Tibial nerve (tissue), 4 donors: ENCODE results near the gene CDCA7. TPM values are rescaled to one million over a fixed set of nuclear protein-coding genes. Genes with fewer than 3 reads are reported as not detected.
"Not testable (repeated sequence)": the region's sequence is repeated elsewhere in the genome, so short reads cannot be mapped to it uniquely, and the experiment has no call there.

Experiments used
- DNase-seq, 2 donors: peaks; one replicate each; pipeline ENCODE4 v3.0.0-alpha.2; 2019; ENCODE audit warnings: low spot score in 2 of 2
- H3K27ac ChIP-seq, 4 donors: fragments of 200-600 bp; sonication (generic) in 3 of 4; one replicate each; pipeline ENCODE4 v1.5.1; 2017 to 2019; ENCODE audit warnings: mild to moderate bottlenecking in 1 of 4
- H3K27me3 ChIP-seq, 2 donors: fragments of 200-600 bp; sonication (generic) in 1 of 2; one replicate each; pipeline versions ENCODE4 v1.5.1 to v1.6.0; 2017 to 2019
- H3K36me3 ChIP-seq, 3 donors: fragments of 200-600 bp; sonication (generic); one replicate each; pipeline ENCODE4 v1.5.1; 2018 to 2019
- H3K4me1 ChIP-seq, 4 donors: fragments of 200-600 bp; sonication (generic) in 3 of 4; one replicate each; pipeline ENCODE4 v1.5.1; 2017 to 2019
- H3K4me3 ChIP-seq, 4 donors: fragments of 200-600 bp; sonication (generic) in 3 of 4; one replicate each; pipeline ENCODE4 v1.5.1; 2017 to 2019; ENCODE audit warnings: mild to moderate bottlenecking in 1 of 4, moderate library complexity in 1 of 4
- H3K9me3 ChIP-seq, 4 donors: fragments of 200-600 bp; sonication (generic) in 3 of 4; one replicate each; pipeline ENCODE4 v1.5.1; 2017 to 2019
- CTCF ChIP-seq, 5 experiments: fragments of 200-600 bp in 3 of 5; fragments of 450-650 bp in 2 of 5; sonication (generic) in 3 of 5; IDR thresholded peaks; one replicate each; pipeline ENCODE4 v1.5.1; 2016 to 2019; ENCODE audit warnings: antibody characterized with exemption in 5 of 5, mild to moderate bottlenecking in 3 of 5, moderate library complexity in 2 of 5
- EP300 ChIP-seq, 2 donors: sonication (generic); formaldehyde crosslinking; IDR thresholded peaks; one replicate each; pipeline ENCODE4 v1.6.1; 2017; ENCODE audit warnings: antibody characterized with exemption in 2 of 2, mild to moderate bottlenecking in 1 of 2
- POLR2A ChIP-seq, 2 donors: fragments of 450-650 bp; IDR thresholded peaks; one replicate each; pipeline ENCODE4 v1.6.1; 2017; ENCODE audit warnings: antibody characterized with exemption in 2 of 2, mild to moderate bottlenecking in 2 of 2, moderate library complexity in 2 of 2
- WGBS, 2 donors: methylation state at CpG; one replicate each; pipeline ENCODE4 v1.1.5; 2018; 5-methylcytosine and 5-hydroxymethylcytosine counted together
- total RNA-seq, 4 donors: library from RNA; depleted of rRNA; stranded (reverse); fragments of >200 nt; gene quantifications; one replicate each; pipeline ENCODE4 v1.1.0, GENCODE V29; 2016

The CDCA7 gene
- total RNA-seq, 4 donors from 2014 or later: 1.3 to 1.8 TPM; not detected in 2

- no peak overlapping the region for H3K27ac ChIP-seq
- WGBS, 2 donors: 53 to 57% methylated on average over 31 of the region's 31 CpGs
- peaks cover 0 to 6% (median 0%) of the 10 kb centered on the region in 4 donors for H3K4me1 ChIP-seq
- no peaks in the 10 kb centered on the region for H3K9me3 ChIP-seq
- DNase-seq: no peak
- peaks cover 0 to 20% of the 10 kb centered on the region in 2 donors for H3K27me3 ChIP-seq
- TF ChIP-seq EP300 (IDR thresholded peaks at IDR 0.05): no peak
- no peak for TF ChIP-seq POLR2A (IDR thresholded peaks at IDR 0.05)
- TF ChIP-seq CTCF (IDR thresholded peaks at IDR 0.05): no peak
- no peak overlapping the region for H3K4me3 ChIP-seq
- no peaks in the 10 kb centered on the region for H3K36me3 ChIP-seq
Observed at GRCh38 chr2:173415431-173416381, 61.0 kb downstream of the CDCA7 start.

- not testable (repeated sequence) for H3K4me1 ChIP-seq, H3K27ac ChIP-seq, H3K4me3 ChIP-seq, H3K9me3 ChIP-seq, DNase-seq, H3K36me3 ChIP-seq
- WGBS, 2 donors: 94 to 95% methylated on average over 26 of the region's 26 CpGs
- H3K27me3 ChIP-seq: peaks cover 0 to 20% of the 10 kb centered on the region in 2 donors
Observed at GRCh38 chr2:173416415-173417152, 61.9 kb downstream of the CDCA7 start.

DNA sequence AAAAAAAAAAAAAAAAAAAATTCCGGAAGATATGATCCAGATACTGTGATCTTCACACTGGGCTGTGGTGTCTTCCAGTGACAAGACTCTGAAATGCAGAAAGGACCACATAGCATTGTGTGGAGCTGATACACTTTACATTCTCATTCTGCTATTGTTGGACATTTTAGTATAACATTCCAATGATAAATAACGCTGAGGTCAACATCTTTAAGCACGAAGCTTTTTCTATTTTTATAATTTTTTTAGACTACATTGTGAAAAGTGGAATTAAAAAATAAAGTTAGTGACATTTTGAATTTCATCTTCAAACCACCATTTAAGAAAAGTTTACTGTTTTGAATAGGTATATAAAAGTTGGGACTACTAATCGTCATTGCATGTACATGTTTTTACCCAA, 62.7 kb downstream of the CDCA7 start:
- no peaks in the 10 kb centered on the region for H3K36me3 ChIP-seq
- WGBS, 2 donors: 83% methylated on average over 4 of the region's 4 CpGs
- H3K4me3 ChIP-seq: no peak overlapping the region
- DNase-seq: no peak
- TF ChIP-seq CTCF (IDR thresholded peaks at IDR 0.05) (no peak), EP300 (IDR thresholded peaks at IDR 0.05) (no peak), POLR2A (IDR thresholded peaks at IDR 0.05) (no peak)
- peaks cover 0 to 20% of the 10 kb centered on the region in 2 donors for H3K27me3 ChIP-seq
- H3K27ac ChIP-seq: no peak overlapping the region
- H3K4me1 ChIP-seq: peaks cover 0 to 6% (median 0%) of the 10 kb centered on the region in 4 donors
- no peaks in the 10 kb centered on the region for H3K9me3 ChIP-seq

DNA sequence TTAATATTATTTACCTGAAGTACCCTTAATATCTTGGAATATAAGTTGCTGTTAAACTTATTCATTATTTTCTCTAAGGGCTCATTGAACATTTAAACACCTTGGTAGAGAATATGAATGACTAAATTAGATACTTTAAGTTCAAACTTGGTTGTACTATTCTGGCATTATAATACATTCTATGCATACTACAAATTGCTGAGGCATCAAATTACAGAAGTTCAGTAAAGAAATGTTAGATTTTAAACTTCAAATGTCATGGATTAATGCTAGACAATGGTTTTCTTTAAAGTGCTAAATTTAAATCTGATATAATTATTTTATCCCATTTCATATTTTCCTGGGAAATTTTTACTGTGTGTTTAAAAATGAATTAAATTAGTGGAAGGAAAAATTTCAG, 63.1 kb downstream of the CDCA7 start:
- Histone ChIP-seq H3K4me1 (peaks cover 0 to 6% (median 0%) of the 10 kb centered on the region in 4 donors), H3K27me3 (peaks cover 0 to 20% of the 10 kb centered on the region in 2 donors), H3K9me3 (no peaks in the 10 kb centered on the region), H3K27ac (no peak overlapping the region), H3K36me3 (no peaks in the 10 kb centered on the region), H3K4me3 (no peak overlapping the region)
- DNase-seq: no peak
- no peak for TF ChIP-seq POLR2A (IDR thresholded peaks at IDR 0.05)
- TF ChIP-seq CTCF (IDR thresholded peaks at IDR 0.05): no peak
- TF ChIP-seq EP300 (IDR thresholded peaks at IDR 0.05): no peak
